Common myeloid progenitor, CD34-positive (primary cell): Measurements from ENCODE around the gene TPM2.

ENCODE experiments used
- CTCF ChIA-PET: fragments of 350-600 bp; sonication (Branson Sonifier 250); formaldehyde crosslinking; loops from one replicate; lab custom pipeline; 2021; ENCODE audit warnings: antibody characterized with exemption; lab: Charles Lee
- POLR2A ChIA-PET: fragments of 350-600 bp; sonication (Branson Sonifier 250); formaldehyde crosslinking; loops from one replicate; lab custom pipeline; 2021; ENCODE audit warnings: antibody characterized with exemption; lab: Charles Lee
- DNase-seq, 3 donors: peaks; one replicate each; pipeline versions ENCODE4 v3.0.0 to v3.0.0-alpha.2; 2013
- H3K27ac ChIP-seq, 2 experiments: 1 replicate in 1 of 2; 2 replicates in 1 of 2; pipeline ENCODE4 v1.7.0; 2013; ENCODE audit warnings: inconsistent platforms in 2 of 2, low read length in 2 of 2, mild to moderate bottlenecking in 2 of 2, low read depth in 1 of 2, moderate library complexity in 1 of 2; ENCODE audit not compliant: severe bottlenecking in 2 of 2, insufficient read depth in 1 of 2, poor library complexity in 1 of 2
- H3K27me3 ChIP-seq, 5 experiments: replicated peaks in 2 of 5; 1 replicate in 3 of 5; 2 replicates in 2 of 5; pipeline versions ENCODE4 v1.6.1 to v1.7.0; 2013; ENCODE audit warnings: low read length in 4 of 5, mild to moderate bottlenecking in 2 of 5, moderate library complexity in 2 of 5, inconsistent platforms in 1 of 5; ENCODE audit not compliant: insufficient read depth in 5 of 5, control insufficient read depth in 4 of 5
- H3K36me3 ChIP-seq, 4 experiments: 1 replicate in 2 of 4; 2 replicates in 2 of 4; pipeline versions ENCODE4 v1.6.1 to v1.7.0; 2013; ENCODE audit warnings: low read length in 3 of 4, control low read depth in 1 of 4, mild to moderate bottlenecking in 1 of 4; ENCODE audit not compliant: control insufficient read depth in 4 of 4, insufficient read depth in 4 of 4
- H3K4me1 ChIP-seq, 4 experiments: 1 replicate in 3 of 4; 2 replicates in 1 of 4; pipeline versions ENCODE4 v1.6.1 to v1.7.1; 2013; ENCODE audit warnings: low read length in 3 of 4, mild to moderate bottlenecking in 3 of 4, control low read depth in 1 of 4, inconsistent platforms in 1 of 4, moderate library complexity in 1 of 4; ENCODE audit not compliant: control insufficient read depth in 4 of 4, insufficient read depth in 4 of 4; ENCODE audit errors: control extremely low read depth in 1 of 4
- H3K4me3 ChIP-seq, 7 experiments: 1 replicate in 4 of 7; 2 replicates in 3 of 7; pipeline versions ENCODE4 v1.5.1 to v1.7.0; 2013; ENCODE audit warnings: mild to moderate bottlenecking in 7 of 7, low read length in 6 of 7, moderate library complexity in 6 of 7, inconsistent platforms in 2 of 7, low read depth in 2 of 7, control low read depth in 1 of 7; ENCODE audit not compliant: insufficient read depth in 4 of 7, control insufficient read depth in 1 of 7; ENCODE audit errors: extremely low read depth in 1 of 7
- H3K9me3 ChIP-seq, 5 experiments: 1 replicate in 4 of 5; 2 replicates in 1 of 5; pipeline versions ENCODE4 v1.6.1 to v1.7.1; 2013; ENCODE audit warnings: low read length in 4 of 5, mild to moderate bottlenecking in 2 of 5, inconsistent platforms in 1 of 5, low read depth in 1 of 5, moderate library complexity in 1 of 5; ENCODE audit not compliant: control insufficient read depth in 4 of 5, insufficient read depth in 2 of 5; ENCODE audit errors: control extremely low read depth in 1 of 5
- WGBS: methylation state at CpG from one replicate; pipeline ENCODE4 v1.1.5; 2013; ENCODE audit not compliant: insufficient coverage; 5-methylcytosine and 5-hydroxymethylcytosine counted together

The TPM2 gene

DNA sequence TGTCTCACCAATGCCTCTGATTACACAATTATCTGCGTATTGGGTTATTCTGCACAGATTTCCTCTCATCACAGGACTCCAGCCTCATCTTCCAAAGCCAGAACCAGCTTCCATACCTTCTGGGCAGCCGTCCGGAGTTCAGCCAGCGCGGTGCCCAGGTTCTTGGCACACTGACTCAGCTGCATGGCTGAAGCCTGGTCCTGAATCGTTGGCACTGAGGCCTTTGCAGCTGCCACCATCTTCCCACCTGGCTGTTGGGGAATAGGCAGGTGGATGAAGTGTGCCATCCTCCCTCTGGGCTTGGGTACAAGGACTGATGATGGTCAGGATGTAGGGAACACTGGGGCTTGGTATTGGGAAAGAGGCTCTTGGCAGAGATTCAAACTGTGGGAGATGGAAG is 24.4 kb upstream of the TPM2 start:
- DNase-seq, result no peak
- Histone ChIP-seq H3K9me3 (no peaks in the 10 kb centered on the region), H3K4me3 (no peak overlapping the region), H3K27me3 (no peaks in the 10 kb centered on the region), H3K4me1 (no peaks in the 10 kb centered on the region), H3K27ac (no peak overlapping the region), H3K36me3 (peaks cover 45 to 93% (median 78%) of the 10 kb centered on the region in 4 experiments)
- ChIA-PET CTCF (interaction anchor here (1.5 to 13.4 kb wide), 5 partner anchors 8 to 99 kb away, joined by 3 to 94 read pairs (median 11); partner anchors contain the start of genes CREB3 and TLN1), POLR2A (interaction anchor here (2.7 kb wide), 1 partner anchor 13 kb away, joined by 7 read pairs; no protein-coding TSS in a partner anchor)
- WGBS, result 92% methylated on average over 6 of the region's 6 CpGs

DNA sequence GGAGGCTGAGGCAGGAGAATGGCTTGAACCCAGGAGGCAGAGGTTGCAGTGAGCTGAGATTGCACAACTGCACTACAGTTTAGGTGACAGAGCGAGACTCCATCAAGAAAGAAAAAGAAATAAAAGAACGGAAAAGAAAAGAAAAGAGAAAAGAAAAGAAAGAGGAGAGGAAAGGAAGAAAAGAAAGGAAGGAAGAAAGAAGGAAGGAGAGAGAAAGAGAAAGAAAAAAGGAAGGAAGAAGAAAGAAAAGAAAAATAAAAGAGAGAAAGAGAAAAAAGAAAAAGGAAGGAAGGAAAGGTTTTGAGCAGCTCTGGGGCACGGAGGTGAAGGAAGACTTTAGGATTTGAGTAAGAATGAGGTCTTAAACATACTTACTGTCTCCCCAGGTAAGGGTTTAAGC is 23.9 kb upstream of the TPM2 start:
- Histone ChIP-seq H3K36me3 (peaks cover 47 to 93% (median 76%) of the 10 kb centered on the region in 4 experiments), H3K4me1 (no peaks in the 10 kb centered on the region), H3K27ac (no peak overlapping the region), H3K9me3 (no peaks in the 10 kb centered on the region), H3K27me3 (no peaks in the 10 kb centered on the region), H3K4me3 (no peak overlapping the region)
- DNase-seq, result no peak
- WGBS, result 100% methylated on average over 2 of the region's 3 CpGs
- ChIA-PET POLR2A (interaction anchor here (0.7 kb wide), 1 partner anchor 138 kb away, joined by 4 read pairs; no protein-coding TSS in a partner anchor), CTCF (interaction anchor here (2.1 to 13.4 kb wide), 4 partner anchors 7 to 18 kb away, joined by 8 to 94 read pairs (median 48); partner anchors contain the start of genes CREB3 and TLN1)

DNA sequence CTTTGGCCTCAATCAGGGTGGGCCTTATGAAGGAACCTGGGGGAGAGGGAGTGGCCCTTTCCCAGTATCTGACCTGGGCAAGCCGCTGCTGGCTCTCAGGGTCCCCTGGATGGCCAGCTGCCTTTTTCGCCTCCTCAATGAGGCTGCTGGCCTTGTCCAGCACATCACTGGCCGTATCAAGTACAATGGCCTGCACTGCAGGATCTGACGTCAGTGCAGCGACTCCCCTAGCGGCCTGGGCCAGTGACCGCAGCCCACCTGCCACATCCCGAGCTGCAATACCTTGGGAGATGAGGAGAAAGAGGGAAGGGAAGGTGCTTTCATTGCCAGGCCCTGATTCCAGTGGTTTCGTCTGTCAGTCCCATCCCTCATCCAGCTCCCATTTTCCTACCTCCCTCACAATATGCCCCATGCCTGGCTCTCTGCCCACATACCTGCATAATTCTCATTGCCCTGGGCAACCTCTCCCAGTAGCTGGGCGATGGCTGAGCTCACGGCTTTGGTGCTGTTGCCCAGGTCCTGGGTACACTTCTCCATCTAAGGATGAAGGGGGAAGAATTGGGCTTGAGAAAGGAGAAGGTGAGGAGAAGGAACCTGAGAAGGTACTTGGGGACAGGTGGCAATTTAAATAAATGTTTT is 23.2 kb upstream of the TPM2 start:
- Histone ChIP-seq H3K4me3 (no peak overlapping the region), H3K4me1 (no peaks in the 10 kb centered on the region), H3K27me3 (no peaks in the 10 kb centered on the region), H3K27ac (no peak overlapping the region), H3K36me3 (peaks cover 50 to 92% (median 75%) of the 10 kb centered on the region in 4 experiments), H3K9me3 (no peaks in the 10 kb centered on the region)
- CTCF ChIA-PET, result interaction anchor here (1.4 to 13.4 kb wide), 4 partner anchors 9 to 43 kb away, joined by 3 to 94 read pairs (median 48); partner anchors contain the start of genes CREB3 and TLN1
- no peak for DNase-seq
- 98% methylated on average over 7 of the region's 11 CpGs for WGBS
- POLR2A ChIA-PET, result interaction anchor here (0.6 to 0.7 kb wide), 4 partner anchors 21 to 820 kb away, joined by 3 to 6 read pairs (median 4); no protein-coding TSS in a partner anchor

DNA sequence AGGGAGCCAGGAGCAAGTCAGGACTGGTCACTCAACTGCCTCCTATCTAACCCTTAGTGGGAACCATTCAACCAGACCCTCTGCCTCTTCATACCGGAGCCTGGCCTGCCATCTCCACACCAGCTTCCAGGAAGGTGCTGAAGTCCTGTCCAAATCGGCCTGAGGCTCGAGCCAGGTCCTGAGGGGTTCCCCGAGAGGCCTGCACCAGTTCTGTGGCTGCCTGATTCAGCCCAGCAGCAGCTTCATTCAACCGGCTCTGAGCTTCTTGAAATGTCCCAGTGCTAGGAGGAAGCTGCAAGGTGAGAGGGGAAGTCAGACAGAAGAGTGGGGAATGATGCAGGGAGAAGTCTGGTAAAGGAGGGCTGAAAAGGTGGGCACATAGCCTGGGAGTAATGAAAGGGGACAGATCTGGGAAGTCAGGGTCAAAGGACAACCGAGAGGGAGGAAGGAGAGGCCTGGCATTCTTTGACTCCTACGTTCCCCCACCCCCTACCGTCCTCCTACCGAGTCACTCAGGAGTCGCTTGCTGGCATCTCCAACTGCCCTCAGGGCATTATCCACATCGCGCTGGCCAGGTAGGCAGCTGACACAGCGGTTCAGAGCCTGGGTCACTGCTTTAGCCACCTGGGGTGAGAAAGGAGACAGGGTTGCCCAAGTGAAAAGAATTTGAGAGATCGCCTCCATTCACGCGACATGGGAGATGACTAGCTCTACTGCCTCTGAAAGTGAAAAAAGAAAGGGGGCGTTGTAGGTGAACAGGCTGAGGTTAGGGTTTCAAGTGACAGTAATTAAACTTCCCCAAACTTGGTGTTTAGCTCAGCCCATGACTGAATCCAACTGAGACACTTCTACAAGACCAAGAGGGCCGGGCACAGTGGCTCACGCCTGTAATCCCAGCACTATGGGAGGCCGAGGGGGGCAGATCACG is 22.0 kb upstream of the TPM2 start:
- CTCF ChIA-PET, result interaction anchor here (0.9 to 13.4 kb wide), 5 partner anchors 10 to 42 kb away, joined by 3 to 94 read pairs (median 11); partner anchors contain the start of genes CREB3 and TLN1
- no peaks in the 10 kb centered on the region for H3K4me1 ChIP-seq
- peaks cover 45 to 92% (median 75%) of the 10 kb centered on the region in 4 experiments for H3K36me3 ChIP-seq
- WGBS, result over 99% methylated on average over 18 of the region's 21 CpGs
- DNase-seq, result no peak
- POLR2A ChIA-PET, result interaction anchor here (0.6 to 1.1 kb wide), 3 partner anchors 17 to 819 kb away, joined by 3 to 6 read pairs (median 5); no protein-coding TSS in a partner anchor
- H3K27me3 ChIP-seq, result no peaks in the 10 kb centered on the region
- no peak overlapping the region for H3K4me3 ChIP-seq
- no peaks in the 10 kb centered on the region for H3K9me3 ChIP-seq
- peak overlapping the region in 1 of 2 experiments; percentile 32 for H3K27ac ChIP-seq

DNA sequence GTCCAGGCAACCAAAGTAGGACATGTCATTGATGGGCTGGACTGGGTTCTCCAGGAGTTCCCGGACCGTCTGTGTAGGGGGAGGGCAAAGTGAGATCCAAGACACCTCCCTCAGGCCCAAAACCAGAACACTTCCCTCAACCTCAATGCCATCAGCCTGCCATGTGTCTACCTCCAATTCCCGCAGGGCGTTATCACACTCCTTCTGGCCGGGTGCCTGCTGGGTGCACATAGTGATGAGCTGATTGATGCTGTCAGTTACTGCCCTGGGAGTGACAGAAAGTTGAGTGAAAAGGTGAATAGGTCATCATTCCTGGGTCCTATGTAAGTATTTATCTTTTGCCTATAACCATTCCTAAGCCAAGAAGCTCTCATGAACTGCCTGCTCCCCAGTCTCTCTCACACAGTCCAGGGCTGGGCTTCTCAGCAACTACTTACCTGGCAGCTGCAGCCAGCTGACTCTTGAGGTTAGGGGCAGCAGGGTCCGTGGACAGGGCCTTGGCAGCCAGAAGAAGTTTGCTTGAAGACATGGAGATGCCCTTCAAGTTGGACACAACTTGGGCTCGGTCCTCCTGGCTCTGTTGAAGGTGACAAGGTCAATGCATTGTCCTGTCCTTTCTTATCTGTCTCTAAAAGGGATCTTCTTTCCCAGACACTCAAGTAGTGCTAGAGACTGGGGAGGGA is 21.2 kb upstream of the TPM2 start:
- Histone ChIP-seq H3K4me3 (no peak overlapping the region), H3K27me3 (no peaks in the 10 kb centered on the region), H3K27ac (no peak overlapping the region), H3K9me3 (no peaks in the 10 kb centered on the region), H3K4me1 (no peaks in the 10 kb centered on the region), H3K36me3 (peaks cover 41 to 93% (median 78%) of the 10 kb centered on the region in 4 experiments)
- 98% methylated on average over 4 of the region's 7 CpGs for WGBS
- no peak for DNase-seq
- ChIA-PET CTCF (interaction anchor here (11.1 to 13.4 kb wide), 2 partner anchors 15 to 18 kb away, joined by 86 to 94 read pairs; partner anchors contain the start of genes CREB3 and TLN1), POLR2A (interaction anchor here (1.1 kb wide), 1 partner anchor 17 kb away, joined by 5 read pairs; no protein-coding TSS in a partner anchor)

DNA sequence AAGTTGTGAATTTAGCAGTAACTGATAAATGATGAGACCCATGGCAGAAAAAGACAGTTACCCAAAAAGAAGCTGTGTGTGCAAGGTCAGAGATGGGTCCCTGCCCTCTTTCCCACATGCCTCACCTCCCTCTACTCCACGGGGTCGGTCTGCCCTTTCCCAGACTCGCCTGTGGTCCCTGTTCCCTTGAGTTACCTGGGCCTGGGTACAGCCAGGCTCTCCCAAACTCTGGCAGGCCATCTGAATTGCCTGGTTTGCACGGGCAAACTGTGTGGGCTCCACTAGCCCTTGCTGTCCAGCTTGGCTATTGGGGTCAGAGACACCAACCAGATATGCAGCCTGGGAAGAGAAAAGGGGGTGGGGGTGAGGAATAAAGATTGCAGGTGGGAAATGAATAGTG is 18.4 kb upstream of the TPM2 start:
- H3K27ac ChIP-seq, result no peak overlapping the region
- no peak overlapping the region for H3K4me3 ChIP-seq
- no peak for DNase-seq
- WGBS, result 100% methylated on average over 4 of the region's 4 CpGs
- H3K4me1 ChIP-seq, result no peaks in the 10 kb centered on the region
- no peaks in the 10 kb centered on the region for H3K9me3 ChIP-seq
- peaks cover 37 to 94% (median 86%) of the 10 kb centered on the region in 4 experiments for H3K36me3 ChIP-seq
- H3K27me3 ChIP-seq, result no peaks in the 10 kb centered on the region
- ChIA-PET CTCF (interaction anchor here (1.0 to 5.8 kb wide), 3 partner anchors 11 to 105 kb away, joined by 3 to 37 read pairs (median 23); no protein-coding TSS in a partner anchor), POLR2A (interaction anchor here (0.5 to 0.9 kb wide), 3 partner anchors 9 to 626 kb away, joined by 3 read pairs; no protein-coding TSS in a partner anchor)
